Endothelial cell of umbilical vein (primary cell): ENCODE data around the gene CPLX1.

Experiments
- EZH2 ChIP-seq: IDR thresholded peaks from 2 replicates; pipeline ENCODE4 v1.6.1; 2012; ENCODE audit warnings: borderline replicate concordance, low read depth, mild to moderate bottlenecking, moderate library complexity, low read length, inconsistent platforms; ENCODE audit not compliant: severe bottlenecking
- FOS ChIP-seq: IDR thresholded peaks from 2 replicates; pipeline ENCODE4 v1.6.1; 2011; ENCODE audit warnings: mild to moderate bottlenecking, low read length, moderate library complexity, borderline replicate concordance; ENCODE audit not compliant: insufficient read depth
- GATA2 ChIP-seq: IDR thresholded peaks from 2 replicates; pipeline ENCODE4 v1.7.0; 2011; ENCODE audit warnings: low read depth, mild to moderate bottlenecking, moderate library complexity, mixed read lengths, low read length; ENCODE audit not compliant: insufficient read length, insufficient read depth
- JUN ChIP-seq: IDR thresholded peaks from 2 replicates; pipeline ENCODE4 v1.6.1; 2011; ENCODE audit warnings: borderline replicate concordance, low read depth; ENCODE audit not compliant: insufficient read length, insufficient read depth
- POLR2A ChIP-seq: IDR thresholded peaks from 2 replicates; pipeline ENCODE4 v1.6.1; 2012; ENCODE audit warnings: low read depth, mild to moderate bottlenecking, control low read depth, low read length
- POLR2AphosphoS5 ChIP-seq: IDR thresholded peaks from 2 replicates; pipeline ENCODE4 v1.6.1; 2012; ENCODE audit warnings: low read depth, mild to moderate bottlenecking, control low read depth, low read length, moderate library complexity; ENCODE audit not compliant: insufficient read depth
- TF ChIP-seq, protein P1 (sequence below), 2 donors: IDR thresholded peaks; 1 replicate in 1 of 2; 2 replicates in 1 of 2; pipeline ENCODE4 v1.5.1; 2011; ENCODE audit warnings: low read length in 2 of 2, mild to moderate bottlenecking in 2 of 2, moderate library complexity in 2 of 2, control low read depth in 1 of 2, inconsistent platforms in 1 of 2, low read depth in 1 of 2; ENCODE audit not compliant: insufficient read depth in 1 of 2; ENCODE audit errors: extremely low read depth in 1 of 2

DNA sequence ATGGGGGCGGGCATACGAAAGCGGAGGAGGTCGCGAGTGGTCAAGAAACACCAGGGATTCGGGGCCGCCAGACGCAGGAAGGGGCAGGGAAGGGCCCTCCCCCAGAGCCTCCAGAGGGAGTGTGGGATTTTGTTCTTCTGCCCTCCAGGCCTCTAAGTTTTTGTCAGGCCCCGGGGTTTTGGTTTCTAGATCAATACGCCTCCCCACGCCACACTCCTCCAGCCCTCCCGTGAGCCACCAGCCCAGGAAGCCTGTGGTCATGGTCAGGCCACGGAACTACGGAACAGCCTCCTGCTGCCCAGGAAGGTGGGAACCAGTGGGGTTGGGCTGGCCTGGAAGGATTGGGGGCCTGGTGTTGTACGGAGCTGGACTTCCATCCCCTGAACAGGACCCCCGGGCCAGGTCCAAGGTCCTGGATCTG lies 38.4 kb downstream of the CPLX1 start:
- TF ChIP-seq, protein P1, sequence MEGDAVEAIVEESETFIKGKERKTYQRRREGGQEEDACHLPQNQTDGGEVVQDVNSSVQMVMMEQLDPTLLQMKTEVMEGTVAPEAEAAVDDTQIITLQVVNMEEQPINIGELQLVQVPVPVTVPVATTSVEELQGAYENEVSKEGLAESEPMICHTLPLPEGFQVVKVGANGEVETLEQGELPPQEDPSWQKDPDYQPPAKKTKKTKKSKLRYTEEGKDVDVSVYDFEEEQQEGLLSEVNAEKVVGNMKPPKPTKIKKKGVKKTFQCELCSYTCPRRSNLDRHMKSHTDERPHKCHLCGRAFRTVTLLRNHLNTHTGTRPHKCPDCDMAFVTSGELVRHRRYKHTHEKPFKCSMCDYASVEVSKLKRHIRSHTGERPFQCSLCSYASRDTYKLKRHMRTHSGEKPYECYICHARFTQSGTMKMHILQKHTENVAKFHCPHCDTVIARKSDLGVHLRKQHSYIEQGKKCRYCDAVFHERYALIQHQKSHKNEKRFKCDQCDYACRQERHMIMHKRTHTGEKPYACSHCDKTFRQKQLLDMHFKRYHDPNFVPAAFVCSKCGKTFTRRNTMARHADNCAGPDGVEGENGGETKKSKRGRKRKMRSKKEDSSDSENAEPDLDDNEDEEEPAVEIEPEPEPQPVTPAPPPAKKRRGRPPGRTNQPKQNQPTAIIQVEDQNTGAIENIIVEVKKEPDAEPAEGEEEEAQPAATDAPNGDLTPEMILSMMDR (IDR thresholded peaks at IDR 0.05; ENCODE audit: extremely low read depth in 1 of 2, insufficient read depth in 1 of 2, low read depth in 1 of 2, low read length in 2 of 2) = no peak
- TF ChIP-seq FOS (no peak), EZH2 (no peak), JUN (no peak), POLR2A (no peak), POLR2AphosphoS5 (no peak), GATA2 (no peak)
